Measurements from ENCODE around the gene DGKB.

DNA sequence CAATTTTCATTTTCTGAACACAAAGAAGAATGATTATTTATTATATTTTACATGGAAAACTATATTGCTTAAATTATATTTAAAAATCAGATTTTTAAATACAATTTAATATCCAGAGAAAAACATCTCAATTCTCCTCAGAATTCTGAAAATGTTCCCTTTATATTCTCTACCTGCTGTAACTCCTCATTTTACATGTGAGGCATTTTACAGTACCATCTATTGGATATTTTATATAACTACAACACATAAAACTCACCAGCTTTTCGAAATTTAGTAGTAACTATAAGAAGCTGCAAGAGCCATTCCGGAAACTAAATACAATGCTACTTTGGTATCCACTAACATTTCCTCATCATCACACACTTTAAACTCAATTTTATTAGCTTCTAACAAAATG is 264.6 kb downstream of the DGKB start:
- TF ChIP-seq, protein P1, sequence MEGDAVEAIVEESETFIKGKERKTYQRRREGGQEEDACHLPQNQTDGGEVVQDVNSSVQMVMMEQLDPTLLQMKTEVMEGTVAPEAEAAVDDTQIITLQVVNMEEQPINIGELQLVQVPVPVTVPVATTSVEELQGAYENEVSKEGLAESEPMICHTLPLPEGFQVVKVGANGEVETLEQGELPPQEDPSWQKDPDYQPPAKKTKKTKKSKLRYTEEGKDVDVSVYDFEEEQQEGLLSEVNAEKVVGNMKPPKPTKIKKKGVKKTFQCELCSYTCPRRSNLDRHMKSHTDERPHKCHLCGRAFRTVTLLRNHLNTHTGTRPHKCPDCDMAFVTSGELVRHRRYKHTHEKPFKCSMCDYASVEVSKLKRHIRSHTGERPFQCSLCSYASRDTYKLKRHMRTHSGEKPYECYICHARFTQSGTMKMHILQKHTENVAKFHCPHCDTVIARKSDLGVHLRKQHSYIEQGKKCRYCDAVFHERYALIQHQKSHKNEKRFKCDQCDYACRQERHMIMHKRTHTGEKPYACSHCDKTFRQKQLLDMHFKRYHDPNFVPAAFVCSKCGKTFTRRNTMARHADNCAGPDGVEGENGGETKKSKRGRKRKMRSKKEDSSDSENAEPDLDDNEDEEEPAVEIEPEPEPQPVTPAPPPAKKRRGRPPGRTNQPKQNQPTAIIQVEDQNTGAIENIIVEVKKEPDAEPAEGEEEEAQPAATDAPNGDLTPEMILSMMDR (IDR thresholded peaks at IDR 0.05) = no peak
- no peak for TF ChIP-seq POLR2A (IDR thresholded peaks at IDR 0.05)
